Measurements from ENCODE around the gene PPA1.

DNA sequence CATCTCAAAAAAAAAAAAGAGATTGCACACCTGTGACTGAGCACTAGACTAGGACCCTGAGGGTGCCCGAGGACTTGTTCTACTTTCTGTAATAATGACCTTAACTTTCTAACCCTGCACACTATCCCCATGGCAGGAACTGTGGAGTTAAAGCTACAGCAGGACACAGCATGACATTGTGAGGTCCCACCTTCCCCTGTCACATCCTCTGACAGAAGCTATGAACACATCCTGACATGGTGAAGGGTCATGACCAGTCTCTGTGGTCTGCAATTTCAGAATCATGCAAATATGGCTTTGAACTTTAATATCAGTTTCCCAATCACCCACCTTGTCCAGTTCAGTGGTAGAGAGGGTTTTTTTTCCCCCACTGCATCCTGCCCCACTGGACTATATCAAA, 44.5 kb downstream of the PPA1 start:
- no peak for TF ChIP-seq POLR2A (IDR thresholded peaks at IDR 0.05)
- TF ChIP-seq, protein P1, sequence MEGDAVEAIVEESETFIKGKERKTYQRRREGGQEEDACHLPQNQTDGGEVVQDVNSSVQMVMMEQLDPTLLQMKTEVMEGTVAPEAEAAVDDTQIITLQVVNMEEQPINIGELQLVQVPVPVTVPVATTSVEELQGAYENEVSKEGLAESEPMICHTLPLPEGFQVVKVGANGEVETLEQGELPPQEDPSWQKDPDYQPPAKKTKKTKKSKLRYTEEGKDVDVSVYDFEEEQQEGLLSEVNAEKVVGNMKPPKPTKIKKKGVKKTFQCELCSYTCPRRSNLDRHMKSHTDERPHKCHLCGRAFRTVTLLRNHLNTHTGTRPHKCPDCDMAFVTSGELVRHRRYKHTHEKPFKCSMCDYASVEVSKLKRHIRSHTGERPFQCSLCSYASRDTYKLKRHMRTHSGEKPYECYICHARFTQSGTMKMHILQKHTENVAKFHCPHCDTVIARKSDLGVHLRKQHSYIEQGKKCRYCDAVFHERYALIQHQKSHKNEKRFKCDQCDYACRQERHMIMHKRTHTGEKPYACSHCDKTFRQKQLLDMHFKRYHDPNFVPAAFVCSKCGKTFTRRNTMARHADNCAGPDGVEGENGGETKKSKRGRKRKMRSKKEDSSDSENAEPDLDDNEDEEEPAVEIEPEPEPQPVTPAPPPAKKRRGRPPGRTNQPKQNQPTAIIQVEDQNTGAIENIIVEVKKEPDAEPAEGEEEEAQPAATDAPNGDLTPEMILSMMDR (IDR thresholded peaks at IDR 0.05) = no peak
